Measurements from ENCODE around the gene FOXL2NB.

Gene FOXL2NB

DNA sequence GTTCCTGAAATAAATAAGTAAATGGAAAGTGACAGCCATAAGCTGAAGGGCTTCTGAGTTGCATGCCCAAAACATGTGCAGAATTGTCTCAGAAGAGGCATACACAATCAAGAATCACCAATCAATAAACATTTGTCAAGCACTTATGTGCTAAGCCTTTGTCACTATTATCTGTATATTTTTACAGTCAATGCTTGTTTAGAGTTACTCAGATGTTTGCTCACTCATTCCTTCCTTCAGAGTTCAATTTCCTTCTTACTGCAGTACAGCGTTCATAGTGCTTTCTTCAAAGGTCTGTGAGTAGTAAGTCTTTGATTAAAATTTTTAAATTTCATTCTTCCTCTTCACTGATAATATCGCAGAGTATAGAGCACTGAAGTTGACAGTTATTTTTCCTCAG lies 17.2 kb downstream of the FOXL2NB start:
- no peaks in the 10 kb centered on the region for H3K27me3 ChIP-seq (ENCODE audit: control insufficient read depth, insufficient read depth, low read length)
- H3K27ac ChIP-seq (ENCODE audit: low read length): no peak overlapping the region
- no peak for DNase-seq (ENCODE audit: low read depth, low spot score)
- no peak overlapping the region for H3K4me3 ChIP-seq (ENCODE audit: low read length)
- no peaks in the 10 kb centered on the region for H3K9me3 ChIP-seq (ENCODE audit: control insufficient read depth, insufficient read depth, low read length)
- H3K4me1 ChIP-seq (ENCODE audit: control insufficient read depth, insufficient read depth, low read length): no peaks in the 10 kb centered on the region
- H3K36me3 ChIP-seq (ENCODE audit: control insufficient read depth, insufficient read depth, low read length): no peaks in the 10 kb centered on the region
- WGBS (ENCODE audit: insufficient coverage, insufficient read length): no CpG with 5 or more reads among the region's 2 CpGs

DNA sequence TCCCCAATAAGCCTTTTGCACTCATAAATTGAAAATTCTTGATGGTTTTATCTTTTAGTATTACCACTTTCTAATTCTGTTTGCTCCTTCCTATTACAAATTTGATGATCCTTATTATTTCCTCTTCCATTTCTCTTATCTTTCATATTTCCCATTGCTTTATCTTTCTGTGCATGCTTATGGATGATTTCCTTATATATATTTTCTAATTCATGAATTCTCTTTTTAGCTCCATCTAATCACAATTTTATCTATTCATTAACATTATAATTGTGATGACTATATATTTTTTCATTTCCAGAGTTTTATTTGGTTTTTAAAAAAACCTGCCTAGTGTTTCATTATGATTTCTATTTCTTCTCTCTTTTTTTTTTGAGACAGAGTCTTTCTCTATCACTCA lies 17.9 kb downstream of the FOXL2NB start:
- Histone ChIP-seq H3K36me3 (ENCODE audit: control insufficient read depth, insufficient read depth, low read length) (no peaks in the 10 kb centered on the region), H3K4me3 (ENCODE audit: low read length) (no peak overlapping the region), H3K27me3 (ENCODE audit: control insufficient read depth, insufficient read depth, low read length) (no peaks in the 10 kb centered on the region), H3K27ac (ENCODE audit: low read length) (no peak overlapping the region), H3K4me1 (ENCODE audit: control insufficient read depth, insufficient read depth, low read length) (no peaks in the 10 kb centered on the region), H3K9me3 (ENCODE audit: control insufficient read depth, insufficient read depth, low read length) (no peaks in the 10 kb centered on the region)
- DNase-seq (ENCODE audit: low read depth, low spot score): no peak

DNA sequence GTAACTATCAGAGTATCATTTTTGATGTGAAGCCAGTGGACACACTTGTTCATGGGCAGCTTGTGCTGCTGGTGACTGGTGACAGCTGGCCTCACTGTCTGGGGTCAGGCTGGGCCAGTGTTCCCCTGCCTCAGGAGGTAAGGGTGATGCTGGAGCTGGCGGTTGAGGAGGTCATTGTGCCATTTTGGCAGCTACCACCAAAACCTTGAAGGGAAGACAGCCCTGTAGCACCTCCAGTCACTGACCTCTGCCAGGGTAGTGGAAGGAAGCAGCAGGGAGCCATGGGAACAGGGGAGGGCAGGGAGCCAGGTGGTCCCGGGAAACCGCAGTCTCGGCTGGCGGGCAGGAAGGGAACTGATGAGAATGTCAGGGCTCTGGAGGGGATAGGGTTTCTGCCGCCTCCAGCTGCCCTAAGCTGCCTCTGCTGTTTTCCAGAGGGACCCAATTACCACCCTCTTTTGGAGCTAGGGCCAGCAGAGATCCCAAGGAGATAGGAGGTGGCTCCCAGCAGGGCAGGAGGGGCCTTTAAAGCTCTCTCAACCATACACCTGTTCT lies 24.8 kb downstream of the FOXL2NB start:
- Histone ChIP-seq H3K4me3 (ENCODE audit: low read length) (no peak overlapping the region), H3K27ac (ENCODE audit: low read length) (no peak overlapping the region), H3K9me3 (ENCODE audit: control insufficient read depth, insufficient read depth, low read length) (no peaks in the 10 kb centered on the region), H3K27me3 (ENCODE audit: control insufficient read depth, insufficient read depth, low read length) (no peaks in the 10 kb centered on the region), H3K4me1 (ENCODE audit: control insufficient read depth, insufficient read depth, low read length) (no peaks in the 10 kb centered on the region), H3K36me3 (ENCODE audit: control insufficient read depth, insufficient read depth, low read length) (no peaks in the 10 kb centered on the region)
- no peak for DNase-seq (ENCODE audit: low read depth, low spot score)
- WGBS (ENCODE audit: insufficient coverage, insufficient read length): no CpG with 5 or more reads among the region's 6 CpGs

DNA sequence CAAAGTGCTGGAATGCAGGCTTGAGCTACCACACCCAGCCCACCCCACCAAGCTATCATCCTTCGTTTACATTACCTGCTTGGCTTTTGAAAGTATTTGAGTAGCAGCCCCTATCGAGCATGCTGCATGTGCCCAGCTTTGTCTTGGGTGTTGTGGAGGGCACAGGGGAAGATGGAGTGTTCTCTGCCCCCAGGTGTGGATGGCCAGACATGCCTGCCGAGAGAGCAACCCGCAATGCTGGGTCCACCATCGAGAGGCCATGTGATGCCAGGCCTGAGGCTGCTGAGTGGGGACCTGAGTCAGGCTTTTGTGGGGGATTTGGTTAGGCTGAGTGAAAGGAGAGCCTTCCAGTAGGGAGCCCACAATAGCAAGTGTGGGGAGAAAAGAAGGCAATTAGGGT lies 25.9 kb downstream of the FOXL2NB start:
- no peaks in the 10 kb centered on the region for H3K4me1 ChIP-seq (ENCODE audit: control insufficient read depth, insufficient read depth, low read length)
- H3K36me3 ChIP-seq (ENCODE audit: control insufficient read depth, insufficient read depth, low read length): no peaks in the 10 kb centered on the region
- H3K27me3 ChIP-seq (ENCODE audit: control insufficient read depth, insufficient read depth, low read length): no peaks in the 10 kb centered on the region
- DNase-seq (ENCODE audit: low read depth, low spot score): no peak
- no peak overlapping the region for H3K27ac ChIP-seq (ENCODE audit: low read length)
- no peak overlapping the region for H3K4me3 ChIP-seq (ENCODE audit: low read length)
- no CpG with 5 or more reads among the region's 5 CpGs for WGBS (ENCODE audit: insufficient coverage, insufficient read length)
- no peaks in the 10 kb centered on the region for H3K9me3 ChIP-seq (ENCODE audit: control insufficient read depth, insufficient read depth, low read length)

DNA sequence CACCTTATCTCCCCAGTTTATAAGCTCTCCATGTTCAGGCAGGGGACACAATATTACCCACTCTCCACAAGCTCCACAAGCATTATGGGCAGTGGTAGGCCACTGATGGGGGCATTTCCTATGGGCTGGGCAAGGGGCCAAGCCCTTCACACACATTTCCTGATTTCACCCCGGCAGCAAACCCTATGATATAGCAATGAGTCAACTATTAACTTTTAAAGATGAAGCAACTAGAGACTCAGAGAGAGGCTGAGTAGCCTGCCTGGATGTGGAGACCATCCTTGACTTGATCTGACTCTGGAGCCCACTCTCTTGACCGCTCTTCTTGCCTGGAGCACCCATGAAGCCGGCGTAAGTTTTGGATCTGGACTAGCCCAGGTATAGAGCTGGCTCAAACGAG lies 27.4 kb downstream of the FOXL2NB start:
- Histone ChIP-seq H3K9me3 (ENCODE audit: control insufficient read depth, insufficient read depth, low read length) (no peaks in the 10 kb centered on the region), H3K27ac (ENCODE audit: low read length) (no peak overlapping the region), H3K27me3 (ENCODE audit: control insufficient read depth, insufficient read depth, low read length) (no peaks in the 10 kb centered on the region), H3K4me1 (ENCODE audit: control insufficient read depth, insufficient read depth, low read length) (no peaks in the 10 kb centered on the region), H3K4me3 (ENCODE audit: low read length) (no peak overlapping the region), H3K36me3 (ENCODE audit: control insufficient read depth, insufficient read depth, low read length) (no peaks in the 10 kb centered on the region)
- no CpG with 5 or more reads among the region's 5 CpGs for WGBS (ENCODE audit: insufficient coverage, insufficient read length)
- DNase-seq (ENCODE audit: low read depth, low spot score): no peak

DNA sequence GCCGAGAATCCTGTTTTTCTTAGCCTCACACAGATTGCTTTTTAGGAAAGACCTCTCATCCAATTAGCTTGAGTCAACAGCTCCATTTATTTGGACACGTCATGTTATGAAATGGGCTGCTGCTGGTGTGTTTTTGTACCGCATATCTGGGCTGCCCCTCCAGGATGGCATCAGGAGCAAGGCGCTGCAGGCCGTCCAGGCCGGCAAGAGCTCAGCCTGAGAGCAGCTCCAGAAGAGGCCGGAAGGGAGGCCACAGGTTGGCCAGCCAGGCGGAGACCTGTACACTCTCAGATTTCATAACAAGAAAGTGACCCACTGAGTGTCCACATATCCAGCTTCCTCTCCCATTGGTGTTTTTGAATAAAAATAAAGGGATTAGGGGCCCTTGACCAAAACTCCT lies 28.3 kb downstream of the FOXL2NB start:
- no peak overlapping the region for H3K27ac ChIP-seq (ENCODE audit: low read length)
- no CpG with 5 or more reads among the region's 8 CpGs for WGBS (ENCODE audit: insufficient coverage, insufficient read length)
- no peaks in the 10 kb centered on the region for H3K36me3 ChIP-seq (ENCODE audit: control insufficient read depth, insufficient read depth, low read length)
- H3K9me3 ChIP-seq (ENCODE audit: control insufficient read depth, insufficient read depth, low read length): no peaks in the 10 kb centered on the region
- H3K4me3 ChIP-seq (ENCODE audit: low read length): no peak overlapping the region
- no peak for DNase-seq (ENCODE audit: low read depth, low spot score)
- H3K4me1 ChIP-seq (ENCODE audit: control insufficient read depth, insufficient read depth, low read length): no peaks in the 10 kb centered on the region
- no peaks in the 10 kb centered on the region for H3K27me3 ChIP-seq (ENCODE audit: control insufficient read depth, insufficient read depth, low read length)

DNA sequence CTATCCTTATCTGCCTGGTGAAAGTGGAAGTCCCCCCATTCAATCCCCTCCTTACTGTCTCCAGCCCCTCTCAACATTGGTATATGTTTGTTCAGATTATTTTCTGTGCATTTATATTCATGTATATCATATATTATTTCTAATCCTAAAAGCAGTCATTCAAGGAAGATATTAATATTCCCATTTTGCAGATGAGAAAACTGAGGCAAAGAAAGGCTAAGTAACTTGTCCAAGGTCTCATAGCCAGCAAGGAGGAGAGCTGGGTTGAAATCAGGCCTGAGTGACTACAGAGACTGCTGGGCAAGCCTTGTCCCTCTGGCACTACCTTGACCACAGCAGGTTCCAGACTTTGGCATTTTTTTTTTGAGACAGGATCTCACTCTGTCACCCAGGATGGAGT lies 29.0 kb downstream of the FOXL2NB start:
- H3K9me3 ChIP-seq (ENCODE audit: control insufficient read depth, insufficient read depth, low read length): no peaks in the 10 kb centered on the region
- no peak overlapping the region for H3K27ac ChIP-seq (ENCODE audit: low read length)
- H3K27me3 ChIP-seq (ENCODE audit: control insufficient read depth, insufficient read depth, low read length): no peaks in the 10 kb centered on the region
- H3K4me3 ChIP-seq (ENCODE audit: low read length): no peak overlapping the region
- no peaks in the 10 kb centered on the region for H3K36me3 ChIP-seq (ENCODE audit: control insufficient read depth, insufficient read depth, low read length)
- no peak for DNase-seq (ENCODE audit: low read depth, low spot score)
- H3K4me1 ChIP-seq (ENCODE audit: control insufficient read depth, insufficient read depth, low read length): no peaks in the 10 kb centered on the region

DNA sequence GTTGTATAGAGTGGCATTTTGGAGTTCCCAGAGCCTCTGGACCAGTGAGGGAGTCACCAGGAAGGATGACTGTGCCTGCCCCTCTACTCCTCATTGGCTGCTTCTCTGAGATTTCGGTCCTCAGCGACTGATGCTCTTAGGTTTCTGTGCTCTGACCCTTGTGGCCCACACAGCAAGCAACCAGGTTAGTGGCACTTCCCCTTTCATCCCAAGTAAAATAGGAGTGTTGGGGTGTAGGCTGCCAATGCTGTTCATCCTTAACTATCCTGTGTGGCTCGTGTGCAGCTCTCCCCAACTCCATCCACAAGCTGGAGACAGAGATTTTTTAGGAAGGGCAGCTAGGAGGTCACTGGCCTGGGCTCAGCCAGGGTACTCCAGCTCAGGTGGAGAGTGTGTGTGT lies 37.8 kb downstream of the FOXL2NB start:
- no peak overlapping the region for H3K4me3 ChIP-seq (ENCODE audit: low read length)
- DNase-seq (ENCODE audit: low read depth, low spot score): no peak
- no CpG with 5 or more reads among the region's 3 CpGs for WGBS (ENCODE audit: insufficient coverage, insufficient read length)
- H3K4me1 ChIP-seq (ENCODE audit: control insufficient read depth, insufficient read depth, low read length): no peaks in the 10 kb centered on the region
- no peaks in the 10 kb centered on the region for H3K36me3 ChIP-seq (ENCODE audit: control insufficient read depth, insufficient read depth, low read length)
- H3K27ac ChIP-seq (ENCODE audit: low read length): no peak overlapping the region
- H3K9me3 ChIP-seq (ENCODE audit: control insufficient read depth, insufficient read depth, low read length): no peaks in the 10 kb centered on the region
- no peaks in the 10 kb centered on the region for H3K27me3 ChIP-seq (ENCODE audit: control insufficient read depth, insufficient read depth, low read length)

DNA sequence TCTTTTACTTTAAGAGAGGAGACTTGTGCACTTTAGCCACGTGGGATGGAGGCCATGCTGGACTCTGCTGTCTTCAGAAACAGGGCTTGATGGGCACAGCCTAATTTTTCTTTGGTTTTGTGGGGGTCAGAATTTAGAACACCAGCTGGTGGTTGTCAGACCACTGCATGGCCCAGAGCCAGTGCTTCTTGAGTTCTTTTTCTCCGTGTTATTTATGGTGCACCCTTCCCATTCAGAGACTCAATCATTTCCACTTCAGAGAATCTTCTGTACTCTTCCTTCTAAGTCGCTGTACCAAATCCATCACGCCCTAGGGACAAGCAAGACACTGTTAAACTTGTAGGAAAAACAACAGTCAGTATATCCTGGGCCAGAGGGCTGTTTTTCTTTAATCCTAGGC lies 38.9 kb downstream of the FOXL2NB start:
- Histone ChIP-seq H3K4me1 (ENCODE audit: control insufficient read depth, insufficient read depth, low read length) (no peaks in the 10 kb centered on the region), H3K9me3 (ENCODE audit: control insufficient read depth, insufficient read depth, low read length) (no peaks in the 10 kb centered on the region), H3K27me3 (ENCODE audit: control insufficient read depth, insufficient read depth, low read length) (no peaks in the 10 kb centered on the region), H3K36me3 (ENCODE audit: control insufficient read depth, insufficient read depth, low read length) (no peaks in the 10 kb centered on the region), H3K4me3 (ENCODE audit: low read length) (no peak overlapping the region), H3K27ac (ENCODE audit: low read length) (no peak overlapping the region)
- no peak for DNase-seq (ENCODE audit: low read depth, low spot score)
- WGBS (ENCODE audit: insufficient coverage, insufficient read length): no CpG with 5 or more reads among the region's 4 CpGs

DNA sequence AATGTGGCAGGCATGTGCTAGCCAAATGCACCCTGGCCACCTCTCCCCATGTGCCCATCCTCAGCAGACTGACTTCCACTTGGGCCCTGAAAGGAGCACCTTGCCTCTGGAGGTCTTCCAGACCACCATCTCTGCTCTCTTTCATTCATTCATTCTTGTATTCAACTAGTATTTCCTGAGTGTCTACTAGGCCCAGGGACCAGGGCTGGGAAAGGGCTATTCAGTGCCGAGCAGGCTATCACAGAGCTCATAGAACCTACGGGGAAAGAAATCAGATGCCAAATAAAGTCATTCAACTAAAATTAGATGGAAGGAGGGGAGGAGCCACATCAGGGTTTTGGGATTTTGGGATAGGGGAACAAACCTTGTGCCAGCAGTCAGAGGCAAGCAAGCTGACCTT lies 40.2 kb downstream of the FOXL2NB start:
- DNase-seq (ENCODE audit: low read depth, low spot score): no peak
- Histone ChIP-seq H3K4me3 (ENCODE audit: low read length) (no peak overlapping the region), H3K36me3 (ENCODE audit: control insufficient read depth, insufficient read depth, low read length) (no peaks in the 10 kb centered on the region), H3K9me3 (ENCODE audit: control insufficient read depth, insufficient read depth, low read length) (no peaks in the 10 kb centered on the region), H3K27ac (ENCODE audit: low read length) (no peak overlapping the region), H3K4me1 (ENCODE audit: control insufficient read depth, insufficient read depth, low read length) (no peaks in the 10 kb centered on the region), H3K27me3 (ENCODE audit: control insufficient read depth, insufficient read depth, low read length) (no peaks in the 10 kb centered on the region)
- no CpG with 5 or more reads among the region's 2 CpGs for WGBS (ENCODE audit: insufficient coverage, insufficient read length)

DNA sequence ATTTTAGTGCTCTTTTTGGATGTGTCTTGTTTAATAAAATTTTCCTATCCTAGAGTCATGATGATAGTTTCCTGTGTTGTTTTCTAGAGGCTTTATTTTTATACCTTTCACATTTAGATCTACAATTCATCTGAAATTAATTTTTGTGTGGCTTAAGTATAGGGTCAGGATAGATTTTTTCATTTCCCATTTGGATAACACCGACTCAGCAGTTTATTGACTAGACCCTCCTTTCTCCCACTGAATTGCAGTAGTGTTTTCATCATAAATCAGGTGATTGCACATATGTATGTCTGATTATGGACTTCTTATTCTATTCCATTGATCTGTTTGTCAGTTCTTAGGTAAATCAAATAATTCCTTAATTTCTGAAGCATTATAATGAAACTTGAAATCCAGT lies 48.7 kb downstream of the FOXL2NB start:
- Histone ChIP-seq H3K4me1 (ENCODE audit: control insufficient read depth, insufficient read depth, low read length) (no peaks in the 10 kb centered on the region), H3K27me3 (ENCODE audit: control insufficient read depth, insufficient read depth, low read length) (no peaks in the 10 kb centered on the region), H3K4me3 (ENCODE audit: low read length) (no peak overlapping the region), H3K36me3 (ENCODE audit: control insufficient read depth, insufficient read depth, low read length) (no peaks in the 10 kb centered on the region), H3K9me3 (ENCODE audit: control insufficient read depth, insufficient read depth, low read length) (no peaks in the 10 kb centered on the region), H3K27ac (ENCODE audit: low read length) (no peak overlapping the region)
- no CpG with 5 or more reads among the region's 1 CpG for WGBS (ENCODE audit: insufficient coverage, insufficient read length)
- DNase-seq (ENCODE audit: low read depth, low spot score): no peak
